Embryonic facial prominence (tissue), 1 donor: ENCODE results near the gene JDP2.

Experiments
- DNase-seq: peaks from one replicate; pipeline ENCODE4 v3.0.0-alpha.2; 2016; ENCODE audit errors: extremely low spot score

JDP2 gene

GRCh38 chr14:75484711-75485429 is 57.0 kb downstream of the JDP2 start:
- DNase-seq = no peak

- no peak for DNase-seq
Observed at GRCh38 chr14:75486318-75486717, 58.5 kb downstream of the JDP2 start.

DNA sequence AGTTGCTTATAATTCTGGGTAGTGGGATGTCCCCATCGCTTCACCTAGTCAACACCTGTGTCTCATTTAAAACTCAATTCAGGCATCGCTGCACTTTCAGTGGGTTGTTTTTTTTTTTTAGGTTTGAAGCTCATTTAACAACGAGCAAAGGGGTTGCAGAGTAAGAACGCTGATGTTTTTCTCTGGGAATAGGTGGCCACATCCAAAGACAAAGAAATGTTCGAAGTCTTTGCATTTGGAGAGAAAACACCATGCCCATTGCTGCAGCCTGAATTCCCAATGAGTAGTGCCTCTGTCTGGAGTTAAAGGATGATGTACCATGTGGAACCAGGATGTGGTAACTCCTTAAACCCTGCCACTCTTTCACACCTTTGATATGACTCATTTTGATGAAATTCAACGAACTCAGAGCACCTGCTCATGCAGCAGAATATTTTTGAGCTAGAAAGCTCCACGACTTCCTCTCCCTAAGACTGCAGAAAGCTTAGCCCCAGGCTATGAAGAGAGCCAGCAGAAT is 59.4 kb downstream of the JDP2 start:
- no peak for DNase-seq

DNA sequence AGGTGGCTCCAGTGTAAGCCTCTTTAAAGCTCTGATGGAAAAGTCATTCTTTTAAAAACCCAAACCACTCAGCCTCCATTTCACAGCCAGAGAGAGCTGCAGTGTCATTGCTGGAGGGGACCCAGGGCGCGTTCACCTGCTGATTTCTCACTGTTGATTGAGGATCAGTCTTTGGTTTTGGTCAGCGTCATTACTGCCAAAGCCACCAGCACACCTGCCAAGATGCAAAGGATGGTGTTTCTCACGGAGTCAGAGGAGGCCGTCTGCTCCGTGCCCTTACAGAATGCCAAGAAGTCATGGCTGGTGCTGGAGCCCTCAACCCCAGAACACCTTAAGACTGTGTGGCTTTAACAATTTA is 61.6 kb downstream of the JDP2 start:
- DNase-seq = no peak

DNA sequence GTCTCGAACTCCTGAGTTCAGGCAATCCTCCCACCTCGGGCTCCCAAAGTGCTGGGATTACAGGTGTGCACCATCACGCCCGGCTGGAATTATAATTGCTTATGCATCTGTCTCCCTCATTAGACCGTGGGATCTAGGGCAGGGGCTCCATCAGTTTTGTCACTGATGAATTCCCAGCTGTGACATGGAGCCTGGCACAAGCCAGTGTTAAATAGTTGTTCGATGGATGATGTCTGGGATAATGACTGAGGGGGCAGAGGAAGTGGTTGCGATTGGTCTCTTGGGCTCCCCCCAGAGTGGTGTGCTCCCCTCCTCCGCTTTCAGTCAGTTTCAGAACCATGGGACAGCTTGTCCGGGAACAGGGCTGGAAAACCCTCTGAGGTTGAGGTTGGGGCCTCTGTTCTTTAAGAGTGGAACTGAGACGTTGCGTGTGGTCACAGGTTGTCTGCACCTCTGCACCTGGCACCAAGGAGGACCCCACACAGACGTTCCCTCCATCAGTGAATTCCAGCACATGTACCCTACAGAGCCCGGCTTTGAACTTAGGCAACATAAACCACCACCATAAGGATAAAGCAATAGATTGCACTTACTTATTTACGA is 63.7 kb downstream of the JDP2 start:
- DNase-seq = no peak

- DNase-seq = no peak
Observed at GRCh38 chr14:75492832-75493591, 65.2 kb downstream of the JDP2 start.

GRCh38 chr14:75493592-75494087 is 65.8 kb downstream of the JDP2 start:
- no peak for DNase-seq

DNA sequence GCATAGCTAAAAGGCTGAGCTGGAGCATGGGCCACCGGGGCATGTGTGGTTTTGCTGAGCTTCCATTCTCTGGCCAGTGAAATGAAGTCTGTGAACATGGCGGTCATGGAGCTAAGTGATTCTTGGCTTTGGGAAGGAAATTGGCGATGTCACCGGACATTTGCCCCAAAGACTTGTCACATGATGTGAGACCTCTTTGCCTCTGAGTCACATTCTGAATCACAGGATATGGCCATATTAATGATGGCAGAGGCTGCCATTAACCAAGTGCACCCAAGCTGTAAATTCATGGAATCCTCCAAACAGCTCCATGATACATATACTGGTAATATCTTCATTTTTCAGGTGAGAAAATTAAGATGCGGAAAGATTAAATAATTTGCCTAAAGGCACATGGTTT is 67.1 kb downstream of the JDP2 start:
- no peak for DNase-seq

- DNase-seq = no peak
Observed at GRCh38 chr14:75495399-75495798, 67.6 kb downstream of the JDP2 start.

DNA sequence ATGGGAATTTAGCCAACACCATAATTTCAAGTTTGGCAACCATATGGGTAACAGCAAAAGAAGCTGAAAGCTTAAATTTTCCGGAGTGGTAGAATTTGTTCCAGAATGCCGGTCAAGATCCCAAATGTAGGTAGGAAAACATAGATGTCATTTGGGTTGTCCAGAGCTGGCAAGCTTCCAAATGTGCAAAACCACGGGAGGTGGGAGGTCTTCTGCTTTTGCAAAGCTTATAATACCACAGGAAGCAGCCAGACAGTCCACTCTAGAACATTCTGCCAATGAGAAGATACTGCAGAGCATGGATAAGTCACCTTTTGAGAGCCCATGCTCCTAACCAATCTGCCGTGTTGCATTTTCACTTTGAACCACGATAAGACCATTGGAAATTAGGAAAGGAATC is 68.1 kb downstream of the JDP2 start:
- no peak for DNase-seq

- no peak for DNase-seq
Observed at GRCh38 chr14:75496755-75497154, 68.9 kb downstream of the JDP2 start.

DNA sequence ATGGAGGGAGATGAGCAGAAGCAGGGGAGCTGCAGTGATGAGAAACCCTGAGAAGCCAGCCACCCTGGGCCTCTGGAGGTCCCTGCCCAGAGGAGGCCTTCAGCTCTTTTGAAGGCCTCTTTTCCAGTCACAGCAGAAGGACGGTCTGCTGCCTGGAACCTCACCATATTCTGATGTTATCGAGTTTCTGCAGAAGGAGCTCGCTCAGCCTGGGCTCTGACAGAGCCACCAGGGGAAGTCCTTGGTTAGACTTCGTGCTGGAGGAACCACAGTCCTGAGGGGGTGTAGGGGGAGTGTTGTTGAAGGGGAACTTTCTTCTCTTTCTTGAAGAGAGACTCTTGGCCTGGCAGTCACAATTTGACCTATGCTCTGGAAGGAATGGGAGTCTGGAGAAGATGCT is 69.4 kb downstream of the JDP2 start:
- DNase-seq = no peak

DNA sequence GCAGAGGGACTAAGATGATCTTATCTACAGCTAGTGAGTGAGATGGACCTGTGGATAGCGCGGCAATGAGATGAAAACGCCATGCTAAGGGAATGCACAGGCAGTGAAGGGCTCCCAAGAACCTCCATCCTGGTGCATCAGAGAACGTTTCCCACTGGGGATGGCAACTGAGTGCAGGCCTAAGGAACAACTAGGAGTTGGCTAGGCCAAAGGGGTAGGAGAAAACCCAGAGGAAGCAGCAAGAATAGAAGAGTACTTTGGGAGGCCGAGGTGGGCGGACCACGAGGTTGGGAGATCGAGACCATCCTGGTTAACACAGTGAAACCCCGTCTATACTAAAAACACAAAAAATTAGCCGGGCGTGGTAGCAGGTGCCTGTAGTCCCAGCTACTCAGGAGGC is 69.9 kb downstream of the JDP2 start:
- DNase-seq = no peak

- no peak for DNase-seq
Observed at GRCh38 chr14:75499084-75499875, 71.5 kb downstream of the JDP2 start.

DNA sequence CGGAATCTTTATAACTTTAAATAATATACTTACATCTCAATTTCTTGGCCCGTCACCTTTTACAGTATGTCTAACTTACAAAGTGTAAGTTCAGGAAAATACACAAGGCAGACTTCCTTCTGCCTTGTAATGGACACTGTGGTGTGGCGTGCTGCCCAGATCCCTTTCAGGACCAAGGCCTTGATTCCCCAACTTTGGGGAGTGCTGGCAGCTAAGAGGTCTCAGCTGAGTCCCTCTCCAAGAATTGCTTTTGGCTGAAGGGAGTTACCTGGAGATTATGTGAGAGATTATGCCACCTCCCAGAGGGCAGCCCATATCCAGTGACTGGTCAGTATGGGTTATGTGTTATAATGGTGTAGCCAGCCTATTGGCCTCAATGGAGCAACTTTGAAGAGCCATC is 73.3 kb downstream of the JDP2 start:
- no peak for DNase-seq

DNA sequence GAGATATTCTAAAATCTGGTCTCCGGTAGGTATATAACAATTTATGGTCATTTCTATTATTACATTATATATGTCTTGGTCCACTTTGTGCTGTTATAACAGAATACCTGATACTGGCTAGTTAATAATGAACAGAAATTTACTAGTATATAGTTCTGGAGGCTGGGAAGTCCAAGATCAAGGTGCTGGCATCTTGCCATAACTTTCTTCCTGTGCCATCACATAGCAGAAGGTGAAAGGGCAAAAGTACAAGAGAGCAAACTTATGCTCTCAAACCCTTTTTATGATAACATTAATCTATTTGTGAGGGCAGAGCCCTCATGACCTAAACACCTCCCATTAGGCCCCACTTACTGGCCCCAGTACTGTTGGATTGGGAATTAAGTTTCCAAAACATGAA is 76.6 kb downstream of the JDP2 start:
- no peak for DNase-seq

GRCh38 chr14:75506930-75507329 is 79.1 kb downstream of the JDP2 start:
- DNase-seq = no peak

- DNase-seq = no peak
Observed at GRCh38 chr14:75510547-75510946, 82.7 kb downstream of the JDP2 start.

GRCh38 chr14:75511201-75511600 is 83.4 kb downstream of the JDP2 start:
- no peak for DNase-seq

GRCh38 chr14:75513911-75514672 is 86.3 kb downstream of the JDP2 start:
- no peak for DNase-seq
